B cell (primary cell): ENCODE results near the gene CMPK2. TPM values are rescaled to one million over a fixed set of nuclear protein-coding genes. Genes with fewer than 3 reads are reported as not detected.

Source experiments
- ATAC-seq: fragments of 200-7000 bp; cut with Tn5 transposase; one replicate; pipeline ENCODE4 v1.10.0; 2021; ENCODE audit warnings: low read depth, mild to moderate bottlenecking, moderate number of reproducible peaks, moderate library complexity
- CTCF ChIA-PET: fragments of 350-600 bp; sonication (Branson Sonifier 250); formaldehyde crosslinking; loops from one replicate; lab custom pipeline; 2021; ENCODE audit warnings: antibody characterized with exemption, inconsistent platforms; lab: Charles Lee
- POLR2A ChIA-PET: fragments of 350-600 bp; sonication (Branson Sonifier 250); formaldehyde crosslinking; loops from one replicate; lab custom pipeline; 2021; ENCODE audit warnings: antibody characterized with exemption; lab: Charles Lee
- DNase-seq: peaks from one replicate; pipeline ENCODE4 v3.0.0; 2013
- H2AFZ ChIP-seq: 2 replicates; pipeline ENCODE4 v1.6.1; 2012; ENCODE audit warnings: mild to moderate bottlenecking, low read depth, low read length; ENCODE audit not compliant: insufficient read depth, poor library complexity, severe bottlenecking
- H3K27ac ChIP-seq, 2 donors: 1 replicate in 1 of 2; 2 replicates in 1 of 2; pipeline ENCODE4 v1.5.1; 2012 to 2013; ENCODE audit warnings: low read length in 2 of 2, mild to moderate bottlenecking in 2 of 2, moderate library complexity in 1 of 2
- H3K27me3 ChIP-seq, 4 experiments: fragments of 200-600 bp in 1 of 4; sonication (generic) in 1 of 4; replicated peaks in 1 of 4; 1 replicate in 2 of 4; 2 replicates in 2 of 4; pipeline versions ENCODE4 v1.6.1 to v1.7.0; 2013 to 2016; ENCODE audit warnings: low read length in 3 of 4, mild to moderate bottlenecking in 2 of 4, mixed read lengths in 1 of 4, moderate library complexity in 1 of 4; ENCODE audit not compliant: insufficient read depth in 4 of 4, control insufficient read depth in 3 of 4; ENCODE audit errors: control extremely low read depth in 1 of 4
- H3K36me3 ChIP-seq, 2 experiments: replicated peaks in 1 of 2; 1 replicate in 1 of 2; 2 replicates in 1 of 2; pipeline versions ENCODE4 v1.6.1 to v1.7.1; 2013; ENCODE audit warnings: low read length in 1 of 2; ENCODE audit not compliant: insufficient read depth in 2 of 2, control insufficient read depth in 1 of 2; ENCODE audit errors: control extremely low read depth in 1 of 2, extremely low read depth in 1 of 2
- H3K4me1 ChIP-seq, 2 donors: fragments of 200-600 bp in 1 of 2; sonication (generic) in 1 of 2; 1 replicate in 1 of 2; 2 replicates in 1 of 2; pipeline versions ENCODE4 v1.5.1 to v1.6.1; 2013 to 2017; ENCODE audit warnings: low read length in 2 of 2; ENCODE audit not compliant: control insufficient read depth in 2 of 2, insufficient read depth in 2 of 2
- H3K4me2 ChIP-seq: replicated peaks from 2 replicates; pipeline ENCODE3; 2012; ENCODE audit warnings: mild to moderate bottlenecking, low read depth, low read length; ENCODE audit not compliant: poor library complexity, severe bottlenecking
- H3K4me3 ChIP-seq, 5 experiments: fragments of 200-600 bp in 1 of 5; sonication (generic) in 1 of 5; 1 replicate in 3 of 5; 2 replicates in 2 of 5; pipeline versions ENCODE4 v1.5.1 to v1.7.0; 2011 to 2016; ENCODE audit warnings: low read length in 4 of 5, mild to moderate bottlenecking in 4 of 5, low read depth in 2 of 5, control low read depth in 1 of 5, moderate library complexity in 1 of 5; ENCODE audit not compliant: insufficient read depth in 1 of 5; ENCODE audit errors: control extremely low read depth in 1 of 5, extremely low read depth in 1 of 5
- H3K79me2 ChIP-seq: fragments of 200-600 bp; sonication (generic); one replicate; pipeline ENCODE4 v1.6.0; 2016; ENCODE audit warnings: low read length; ENCODE audit not compliant: control insufficient read depth, insufficient read depth
- H3K9ac ChIP-seq: fragments of 200-600 bp; sonication (generic); 2 replicates; pipeline ENCODE4 v1.6.1; 2017; ENCODE audit warnings: mild to moderate bottlenecking, low read length, moderate library complexity
- H3K9me3 ChIP-seq, 3 donors: one replicate each; pipeline versions ENCODE4 v1.6.1 to v1.7.1; 2013; ENCODE audit warnings: low read length in 2 of 3; ENCODE audit not compliant: control insufficient read depth in 2 of 3, insufficient read depth in 1 of 3; ENCODE audit errors: control extremely low read depth in 1 of 3
- H4K20me1 ChIP-seq: 2 replicates; pipeline ENCODE4 v1.6.0; 2012; ENCODE audit warnings: mild to moderate bottlenecking, low read length; ENCODE audit not compliant: insufficient read depth, control insufficient read depth, poor library complexity, severe bottlenecking
- H3K27ac Mint-ChIP-seq: one replicate; pipeline ENCODE4 v1.8.0; 2021; ENCODE audit warnings: mixed read lengths
- H3K27me3 Mint-ChIP-seq: one replicate; pipeline ENCODE4 v1.8.0; 2021; ENCODE audit warnings: mixed read lengths
- H3K4me1 Mint-ChIP-seq: one replicate; pipeline ENCODE4 v1.8.0; 2021; ENCODE audit warnings: mixed read lengths
- H3K4me3 Mint-ChIP-seq: one replicate; pipeline ENCODE4 v1.8.0; 2021; ENCODE audit warnings: mixed read lengths
- H3K9me3 Mint-ChIP-seq: one replicate; pipeline ENCODE4 v1.8.0; 2022; ENCODE audit warnings: mixed read lengths; ENCODE audit not compliant: insufficient read depth
- CTCF ChIP-seq: fragments of 200-600 bp; IDR thresholded peaks from one replicate; pipeline ENCODE4 v1.8.0; 2022; ENCODE audit warnings: antibody characterized with exemption, mild to moderate bottlenecking
- EZH2 ChIP-seq: IDR thresholded peaks from 2 replicates; pipeline ENCODE4 v1.6.1; 2012; ENCODE audit warnings: borderline replicate concordance, low read depth, mild to moderate bottlenecking, moderate library complexity, low read length; ENCODE audit not compliant: insufficient read depth, poor library complexity, severe bottlenecking
- WGBS: methylation state at CpG from one replicate; pipeline ENCODE4 v1.1.5; 2013; ENCODE audit warnings: missing lambda C conversion rate; ENCODE audit not compliant: insufficient coverage; 5-methylcytosine and 5-hydroxymethylcytosine counted together
- intact Hi-C: fragments of 100-400 bp; cut with micrococcal nuclease; formaldehyde crosslinking; loops from one replicate; pipeline ENCODE4 v1.10.0; 2022
- polyA plus RNA-seq: library from polyadenylated mRNA; depleted of rRNA; stranded (reverse); fragments of >200 nt; gene quantifications from 2 replicates; pipeline ENCODE4 v1.2.3, GENCODE V29; 2012
- total RNA-seq, 2 donors: library from RNA; stranded (reverse); fragments of 120-200 nt in 1 of 2; gene quantifications; 1 replicate in 1 of 2; 2 replicates in 1 of 2; pipeline versions ENCODE4 v1.2.3 to v1.2.4, GENCODE V29; 2013 to 2022

Gene CMPK2
- total and polyA plus RNA-seq, 2 donors (not counting 1 experiment from before 2014, with no cell fraction given): 1.2 to 2.9 TPM

- H3K9me3 ChIP-seq: peaks cover 1 to 14% (median 9%) of the 10 kb centered on the region in 3 donors
- no peaks in the 10 kb centered on the region for H3K4me1 Mint-ChIP-seq
- H3K27me3 Mint-ChIP-seq: no peaks in the 10 kb centered on the region
- DNase-seq (no peak), ATAC-seq (no peak)
- H3K4me2 ChIP-seq: no peak overlapping the region
- H3K4me1 ChIP-seq: no peaks in the 10 kb centered on the region
- no peak overlapping the region for H3K27ac Mint-ChIP-seq
- H3K4me3 ChIP-seq: no peak overlapping the region
- no peak overlapping the region for H3K27ac ChIP-seq
- H3K27me3 ChIP-seq: no peaks in the 10 kb centered on the region
- TF ChIP-seq EZH2: no peak
- no peak for TF ChIP-seq CTCF
- H4K20me1 ChIP-seq: no peaks in the 10 kb centered on the region
- ChIA-PET CTCF (interaction anchor here (1.2 kb wide), 1 partner anchor 9 kb away, joined by 4 read pairs; the partner anchor contains the start of gene CMPK2), POLR2A (no interaction called here)
- H3K79me2 ChIP-seq: no peaks in the 10 kb centered on the region
- H3K4me3 Mint-ChIP-seq: no peak overlapping the region
- no peak overlapping the region for H2AFZ ChIP-seq
- H3K36me3 ChIP-seq: peaks cover 2% of the 10 kb centered on the region in 2 experiments
- intact Hi-C loops: no loop called here
- no peak overlapping the region for H3K9ac ChIP-seq
- WGBS: no CpG with 5 or more reads among the region's 1 CpG
- H3K9me3 Mint-ChIP-seq: peaks cover 13% of the 10 kb centered on the region
Measured at GRCh38 chr2:6856548-6856920, 9.2 kb downstream of the CMPK2 start.

- Mint-ChIP-seq H3K4me3 (no peak overlapping the region), H3K27ac (no peak overlapping the region)
- H3K9ac ChIP-seq: no peak overlapping the region
Measured at GRCh38 chr2:6855860-6856547, 9.7 kb downstream of the CMPK2 start.

More at GRCh38 chr2:6855860-6856547, 9.7 kb downstream of the CMPK2 start:
- Histone ChIP-seq H3K27me3 (no peaks in the 10 kb centered on the region), H2AFZ (no peak overlapping the region), H3K36me3 (peaks cover 4 to 5% of the 10 kb centered on the region in 2 experiments), H3K79me2 (no peaks in the 10 kb centered on the region), H3K4me2 (no peak overlapping the region), H4K20me1 (no peaks in the 10 kb centered on the region), H3K4me1 (no peaks in the 10 kb centered on the region), H3K4me3 (no peak overlapping the region), H3K9me3 (peaks cover 1 to 14% (median 14%) of the 10 kb centered on the region in 3 donors), H3K27ac (no peak overlapping the region)
- Mint-ChIP-seq H3K27me3 (no peaks in the 10 kb centered on the region), H3K4me1 (no peaks in the 10 kb centered on the region), H3K9me3 (peaks cover 12% of the 10 kb centered on the region)
- intact Hi-C loops: no loop called here
- CTCF ChIA-PET: no interaction called here
- POLR2A ChIA-PET: no interaction called here
- DNase-seq: no peak
- ATAC-seq: no peak
- TF ChIP-seq EZH2 (no peak), CTCF (no peak)
